OCI-LY1 (cell line): Measurements from ENCODE around the gene YIF1B.

Experiments
- CTCF ChIP-seq: fragments of 200-600 bp; sonication (generic), shearing (Covaris generic); IDR thresholded peaks from 2 replicates; pipeline ENCODE4 v1.5.1; 2017; ENCODE audit warnings: mild to moderate bottlenecking, antibody characterized with exemption, low read length, moderate library complexity, mixed read lengths
- EZH2 ChIP-seq: fragments of 200-600 bp; sonication (generic), shearing (Covaris generic); IDR thresholded peaks from 2 replicates; pipeline ENCODE4 v1.8.0; 2017; ENCODE audit warnings: borderline replicate concordance, mixed run types, mild to moderate bottlenecking, antibody characterized with exemption, low read length, moderate library complexity, mixed read lengths

- no peak for TF ChIP-seq CTCF
- no peak for TF ChIP-seq EZH2
Measured at GRCh38 chr19:38355728-38356725, 40.3 kb upstream of the YIF1B start.
